ENCODE results near the gene DPYSL4. TPM values are rescaled to one million over a fixed set of nuclear protein-coding genes. Genes with fewer than 3 reads are reported as not detected.

DPYSL4 gene
- total RNA-seq, 1 donor from 2014 or later, result 17.7 TPM

- peaks cover 30% of the 10 kb centered on the region for H3K4me1 ChIP-seq
- no peaks in the 10 kb centered on the region for H3K36me3 Mint-ChIP-seq
- H3F3A ChIP-seq (ENCODE audit: low read depth), result peaks cover 12% of the 10 kb centered on the region
- TF ChIP-seq CTCF (IDR thresholded peaks at IDR 0.05) (no peak), EZH2phosphoT487 (IDR thresholded peaks at IDR 0.05) (no peak), EZH2 (IDR thresholded peaks at IDR 0.05) (no peak)
- peaks cover 4% of the 10 kb centered on the region for H3K27me3 Mint-ChIP-seq (ENCODE audit: insufficient read depth, low read depth)
- H3K27me3 ChIP-seq, result no peaks in the 10 kb centered on the region
- no peak overlapping the region for H3K27ac ChIP-seq
- peaks cover 25% of the 10 kb centered on the region for H3K4me1 Mint-ChIP-seq
- H3K27ac Mint-ChIP-seq, result no peak overlapping the region
- DNase-seq (ENCODE audit: low spot score), result no peak
- no peak overlapping the region for H3K4me3 ChIP-seq
- H3K9ac ChIP-seq, result no peak overlapping the region
- no peaks in the 10 kb centered on the region for H3K9me3 Mint-ChIP-seq
- H3K4me2 ChIP-seq, result no peak overlapping the region
- H4K20me1 ChIP-seq (ENCODE audit: low read depth), result no peaks in the 10 kb centered on the region
- H3K79me2 ChIP-seq (ENCODE audit: low read depth), result no peaks in the 10 kb centered on the region
- no peaks in the 10 kb centered on the region for H3K36me3 ChIP-seq
- H3K9me3 ChIP-seq (ENCODE audit: low read depth), result no peaks in the 10 kb centered on the region
- no peak overlapping the region for H2AFZ ChIP-seq (replicated peaks)
- H3K4me3 Mint-ChIP-seq, result no peak overlapping the region
Measured at GRCh38 chr10:132246296-132246695, 59.5 kb downstream of the DPYSL4 start.

DNA sequence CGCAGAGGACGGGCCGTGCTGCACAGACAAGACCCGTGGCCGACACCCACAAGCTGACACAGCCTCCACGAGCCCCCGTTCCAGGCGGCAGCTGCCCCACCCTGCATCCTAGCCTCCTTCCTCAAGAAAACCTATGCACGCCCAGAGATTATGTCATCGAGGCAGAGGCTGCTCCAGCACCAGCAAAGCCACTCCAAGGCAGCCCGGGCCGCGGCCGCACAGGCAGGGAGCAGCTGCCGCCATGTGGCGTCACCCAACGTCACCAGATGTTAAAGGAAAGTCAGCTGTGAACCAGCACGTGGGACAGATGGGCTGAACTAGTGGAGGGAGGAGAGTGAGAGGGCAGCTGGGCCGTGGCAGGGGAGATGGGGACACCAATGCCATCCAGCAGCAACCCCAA is 61.2 kb downstream of the DPYSL4 start:
- H2AFZ ChIP-seq (replicated peaks), result no peak overlapping the region
- peaks cover 12% of the 10 kb centered on the region for H3F3A ChIP-seq (ENCODE audit: low read depth)
- Mint-ChIP-seq H3K4me3 (no peak overlapping the region), H3K27me3 (ENCODE audit: insufficient read depth, low read depth) (peaks cover 8% of the 10 kb centered on the region), H3K9me3 (no peaks in the 10 kb centered on the region), H3K27ac (no peak overlapping the region), H3K36me3 (no peaks in the 10 kb centered on the region), H3K4me1 (peaks cover 21% of the 10 kb centered on the region)
- DNase-seq (ENCODE audit: low spot score), result no peak
- peak overlapping the region; percentile 75 for H3K4me2 ChIP-seq
- no peak overlapping the region for H3K4me3 ChIP-seq
- no peaks in the 10 kb centered on the region for H3K9me3 ChIP-seq (ENCODE audit: low read depth)
- H3K9ac ChIP-seq, result no peak overlapping the region
- H3K36me3 ChIP-seq, result no peaks in the 10 kb centered on the region
- H3K79me2 ChIP-seq (ENCODE audit: low read depth), result no peaks in the 10 kb centered on the region
- H3K27me3 ChIP-seq, result peaks cover 2% of the 10 kb centered on the region
- no peaks in the 10 kb centered on the region for H4K20me1 ChIP-seq (ENCODE audit: low read depth)
- no peak for TF ChIP-seq EZH2phosphoT487 (IDR thresholded peaks at IDR 0.05)
- no peak for TF ChIP-seq CTCF (IDR thresholded peaks at IDR 0.05)
- TF ChIP-seq EZH2 (IDR thresholded peaks at IDR 0.05), result no peak
- H3K27ac ChIP-seq, result no peak overlapping the region
- H3K4me1 ChIP-seq, result peaks cover 26% of the 10 kb centered on the region

- Mint-ChIP-seq H3K36me3 (no peaks in the 10 kb centered on the region), H3K4me3 (peak overlapping the region; percentile 80), H3K4me1 (peaks cover 16% of the 10 kb centered on the region), H3K27me3 (ENCODE audit: insufficient read depth, low read depth) (peaks cover 9% of the 10 kb centered on the region), H3K27ac (no peak overlapping the region), H3K9me3 (no peaks in the 10 kb centered on the region)
- H3K9ac ChIP-seq, result no peak overlapping the region
- H3K27ac ChIP-seq, result no peak overlapping the region
- peak overlapping the region; percentile 75 for H3K4me2 ChIP-seq
- H3F3A ChIP-seq (ENCODE audit: low read depth), result peaks cover 12% of the 10 kb centered on the region
- H3K36me3 ChIP-seq, result no peaks in the 10 kb centered on the region
- H2AFZ ChIP-seq (replicated peaks), result no peak overlapping the region
- no peak for TF ChIP-seq EZH2 (IDR thresholded peaks at IDR 0.05)
- TF ChIP-seq CTCF (IDR thresholded peaks at IDR 0.05), result no peak
- no peak for TF ChIP-seq EZH2phosphoT487 (IDR thresholded peaks at IDR 0.05)
- peak; percentile 80 for DNase-seq (ENCODE audit: low spot score)
- peaks cover 22% of the 10 kb centered on the region for H3K4me1 ChIP-seq
- peaks cover 7% of the 10 kb centered on the region for H3K27me3 ChIP-seq
- no peaks in the 10 kb centered on the region for H3K9me3 ChIP-seq (ENCODE audit: low read depth)
- no peaks in the 10 kb centered on the region for H4K20me1 ChIP-seq (ENCODE audit: low read depth)
- H3K4me3 ChIP-seq, result peak overlapping the region; percentile 52
- H3K79me2 ChIP-seq (ENCODE audit: low read depth), result no peaks in the 10 kb centered on the region
Measured at GRCh38 chr10:132248455-132249225, 61.9 kb downstream of the DPYSL4 start.
